HG03469 (cell line): ENCODE measurements around the gene VAMP4.
"Not testable (repeated sequence)": the region's sequence is repeated elsewhere in the genome, so short reads cannot be mapped to it uniquely, and the experiment has no call there.

ENCODE experiments used
- ATAC-seq: cut with Tn5 transposase; IDR thresholded peaks from one replicate; pipeline ENCODE4 v1.9.1; 2021; ENCODE audit warnings: mild to moderate bottlenecking, moderate library complexity, moderate number of reproducible peaks; ENCODE audit not compliant: unreplicated experiment

Gene VAMP4

GRCh38 chr1:171753182-171753581, 11.3 kb upstream of the VAMP4 start:
- no peak for ATAC-seq

GRCh38 chr1:171751221-171751620, 9.4 kb upstream of the VAMP4 start:
- no peak for ATAC-seq

- ATAC-seq: no peak
These were observed 6.8 kb upstream of the VAMP4 start for GRCh38 chr1:171748651-171749050.

- no peak for ATAC-seq
These were observed 3.1 kb upstream of the VAMP4 start for GRCh38 chr1:171744986-171745385.

GRCh38 chr1:171743081-171743870, 1.4 kb upstream of the VAMP4 start:
- no peak for ATAC-seq

GRCh38 chr1:171742577-171742922, 685 bp upstream of the VAMP4 start:
- ATAC-seq: no peak

- no peak for ATAC-seq
These were observed 636 bp downstream of the VAMP4 start for GRCh38 chr1:171740987-171741871.

GRCh38 chr1:171740356-171740863, 1.5 kb downstream of the VAMP4 start:
- no peak for ATAC-seq

- no peak for ATAC-seq
These were observed 2.2 kb downstream of the VAMP4 start for GRCh38 chr1:171739656-171740055.

GRCh38 chr1:171738911-171739310, 3.0 kb downstream of the VAMP4 start:
- ATAC-seq: no peak

- no peak for ATAC-seq
These were observed 5.7 kb downstream of the VAMP4 start for GRCh38 chr1:171736196-171736595.

GRCh38 chr1:171730052-171730451, 11.8 kb downstream of the VAMP4 start:
- ATAC-seq: no peak

- no peak for ATAC-seq
These were observed 14.1 kb downstream of the VAMP4 start for GRCh38 chr1:171727778-171728177.

GRCh38 chr1:171723180-171723579, 18.7 kb downstream of the VAMP4 start:
- ATAC-seq: not testable (repeated sequence)

- no peak for ATAC-seq
These were observed 23.0 kb downstream of the VAMP4 start for GRCh38 chr1:171718848-171719247.

- ATAC-seq: no peak
These were observed 23.6 kb downstream of the VAMP4 start for GRCh38 chr1:171718216-171718615.

GRCh38 chr1:171717062-171717718, 24.7 kb downstream of the VAMP4 start:
- ATAC-seq: no peak

- ATAC-seq: no peak
These were observed 25.2 kb downstream of the VAMP4 start for GRCh38 chr1:171716616-171717015.

- ATAC-seq: no peak
These were observed 26.0 kb downstream of the VAMP4 start for GRCh38 chr1:171715813-171716251.

GRCh38 chr1:171712341-171712740, 29.5 kb downstream of the VAMP4 start:
- ATAC-seq: no peak

- ATAC-seq: no peak
These were observed 30.2 kb downstream of the VAMP4 start for GRCh38 chr1:171711643-171712042.
